GM20000 (cell line): ENCODE data around the gene SCN4B.

Experiments
- DNase-seq: peaks from one replicate; pipeline ENCODE4 v3.0.0; 2012; ENCODE audit warnings: low spot score
- CTCF ChIP-seq: IDR thresholded peaks from 2 replicates; pipeline ENCODE4 v1.5.1; 2012; ENCODE audit warnings: mild to moderate bottlenecking, control low read depth; ENCODE audit errors: extremely low read depth, missing control alignments

The SCN4B gene

GRCh38 chr11:118176778-118177134, 24.1 kb upstream of the SCN4B start:
- DNase-seq: no peak
- no peak for TF ChIP-seq CTCF

GRCh38 chr11:118175993-118176777, 23.6 kb upstream of the SCN4B start, which contains the start of gene SCN2B:
Gene SCN2B, minus strand, starts transcription at chr11:118176639. Its CDS starts 208 bp downstream, at chr11:118176431.
- DNase-seq: no peak
- TF ChIP-seq CTCF: no peak

GRCh38 chr11:118175031-118175992, 22.7 kb upstream of the SCN4B start:
- no peak for DNase-seq
- no peak for TF ChIP-seq CTCF

GRCh38 chr11:118174006-118174567, 21.5 kb upstream of the SCN4B start:
- no peak for DNase-seq
- TF ChIP-seq CTCF: no peak

- no peak for DNase-seq
- no peak for TF ChIP-seq CTCF
Observed at GRCh38 chr11:118172356-118172755, 19.7 kb upstream of the SCN4B start.

- TF ChIP-seq CTCF: peak; percentile 92
- peak; percentile 83 for DNase-seq
Observed at GRCh38 chr11:118171269-118172062, 18.8 kb upstream of the SCN4B start.
